ENCODE measurements around the gene DNAJC18.
A peak's percentile ranks its signal among the peaks of the same experiment; 100 is the strongest.

DNAJC18 gene

DNA sequence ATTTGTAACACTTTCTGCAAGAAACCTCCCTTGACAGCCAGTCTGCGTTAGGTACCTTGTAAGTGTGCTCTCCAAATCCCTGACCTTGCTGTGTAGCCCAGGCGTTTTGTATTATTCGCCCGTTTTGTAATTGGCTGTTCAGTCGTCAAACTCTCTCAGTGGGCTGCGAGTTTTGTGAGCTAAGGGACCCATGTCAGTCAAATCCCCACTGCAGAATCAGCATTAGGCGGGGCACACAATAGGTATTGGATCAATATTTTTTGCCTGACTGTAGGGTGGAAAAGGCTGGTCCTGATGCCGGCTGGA lies 665 bp downstream of the DNAJC18 start:
- peak overlapping the region; percentile 97; the same call in 1 of the 2 replicates for H2AFZ ChIP-seq (ENCODE audit: low read length)
- H3K4me3 ChIP-seq (ENCODE audit: low read length, poor library complexity, severe bottlenecking) = peak overlapping the region; percentile 93
- no peaks in the 10 kb centered on the region for H4K20me1 ChIP-seq (ENCODE audit: insufficient read depth, low read length, poor library complexity, severe bottlenecking)
- H3K4me1 ChIP-seq (ENCODE audit: insufficient read depth, low read length, poor library complexity, severe bottlenecking) = peaks cover 37% of the 10 kb centered on the region
- no peak for TF ChIP-seq EZH2phosphoT487 (IDR thresholded peaks at IDR 0.05; ENCODE audit: borderline replicate concordance)
- no peak for TF ChIP-seq CTCF (conservative IDR thresholded peaks at IDR 0.05; ENCODE audit: low read length)
- no peaks in the 10 kb centered on the region for H3K36me3 ChIP-seq (ENCODE audit: insufficient read depth, low read length)
- no peaks in the 10 kb centered on the region for H3K9me3 ChIP-seq (ENCODE audit: insufficient read depth, low read depth, low read length)
- H3K4me2 ChIP-seq (ENCODE audit: low read depth, low read length, poor library complexity, severe bottlenecking) = peak overlapping the region; percentile 96
- peak overlapping the region; percentile 87 for H3K9ac ChIP-seq (ENCODE audit: low read depth, low read length, poor library complexity, severe bottlenecking)
- no peaks in the 10 kb centered on the region for H3F3A ChIP-seq (ENCODE audit: low read depth)
- no peaks in the 10 kb centered on the region for H3K79me2 ChIP-seq (ENCODE audit: insufficient read depth, low read length)
- no peaks in the 10 kb centered on the region for H3K9me2 ChIP-seq (replicated peaks; ENCODE audit: low read depth, low read length)
- no peaks in the 10 kb centered on the region for H3K27me3 ChIP-seq (ENCODE audit: insufficient read depth, low read length, poor library complexity, severe bottlenecking)

GRCh38 chr5:139435676-139436075 lies 3.6 kb downstream of the DNAJC18 start:
- H3K4me3 ChIP-seq (ENCODE audit: low read length, poor library complexity, severe bottlenecking) = no peak overlapping the region
- H3K4me2 ChIP-seq (ENCODE audit: low read depth, low read length, poor library complexity, severe bottlenecking) = no peak overlapping the region
- TF ChIP-seq EZH2phosphoT487 (IDR thresholded peaks at IDR 0.05; ENCODE audit: borderline replicate concordance) = no peak
- H3K9ac ChIP-seq (ENCODE audit: low read depth, low read length, poor library complexity, severe bottlenecking) = no peak overlapping the region
- H3K79me2 ChIP-seq (ENCODE audit: insufficient read depth, low read length) = no peaks in the 10 kb centered on the region
- H3F3A ChIP-seq (ENCODE audit: low read depth) = no peaks in the 10 kb centered on the region
- H3K27me3 ChIP-seq (ENCODE audit: insufficient read depth, low read length, poor library complexity, severe bottlenecking) = no peaks in the 10 kb centered on the region
- H4K20me1 ChIP-seq (ENCODE audit: insufficient read depth, low read length, poor library complexity, severe bottlenecking) = no peaks in the 10 kb centered on the region
- H3K4me1 ChIP-seq (ENCODE audit: insufficient read depth, low read length, poor library complexity, severe bottlenecking) = peaks cover 28% of the 10 kb centered on the region
- H3K36me3 ChIP-seq (ENCODE audit: insufficient read depth, low read length) = no peaks in the 10 kb centered on the region
- H3K9me2 ChIP-seq (replicated peaks; ENCODE audit: low read depth, low read length) = no peaks in the 10 kb centered on the region
- H3K9me3 ChIP-seq (ENCODE audit: insufficient read depth, low read depth, low read length) = no peaks in the 10 kb centered on the region
- no peak overlapping the region for H2AFZ ChIP-seq (ENCODE audit: low read length)

GRCh38 chr5:139431706-139432105 lies 7.6 kb downstream of the DNAJC18 start:
- Histone ChIP-seq H4K20me1 (ENCODE audit: insufficient read depth, low read length, poor library complexity, severe bottlenecking) (no peaks in the 10 kb centered on the region), H3K4me3 (ENCODE audit: low read length, poor library complexity, severe bottlenecking) (no peak overlapping the region), H3K9me3 (ENCODE audit: insufficient read depth, low read depth, low read length) (no peaks in the 10 kb centered on the region), H3K79me2 (ENCODE audit: insufficient read depth, low read length) (no peaks in the 10 kb centered on the region), H3F3A (ENCODE audit: low read depth) (no peaks in the 10 kb centered on the region), H3K4me2 (ENCODE audit: low read depth, low read length, poor library complexity, severe bottlenecking) (no peak overlapping the region), H3K9ac (ENCODE audit: low read depth, low read length, poor library complexity, severe bottlenecking) (no peak overlapping the region), H3K4me1 (ENCODE audit: insufficient read depth, low read length, poor library complexity, severe bottlenecking) (peaks cover 9% of the 10 kb centered on the region), H3K27me3 (ENCODE audit: insufficient read depth, low read length, poor library complexity, severe bottlenecking) (no peaks in the 10 kb centered on the region), H3K36me3 (ENCODE audit: insufficient read depth, low read length) (no peaks in the 10 kb centered on the region), H2AFZ (ENCODE audit: low read length) (no peak overlapping the region), H3K9me2 (replicated peaks; ENCODE audit: low read depth, low read length) (no peaks in the 10 kb centered on the region)
- no peak for TF ChIP-seq CTCF (conservative IDR thresholded peaks at IDR 0.05; ENCODE audit: low read length)
- no peak for TF ChIP-seq EZH2phosphoT487 (IDR thresholded peaks at IDR 0.05; ENCODE audit: borderline replicate concordance)

- TF ChIP-seq CTCF (conservative IDR thresholded peaks at IDR 0.05; ENCODE audit: low read length) = no peak
- no peak for TF ChIP-seq EZH2phosphoT487 (IDR thresholded peaks at IDR 0.05; ENCODE audit: borderline replicate concordance)
- H2AFZ ChIP-seq (ENCODE audit: low read length) = no peak overlapping the region
- H3K4me3 ChIP-seq (ENCODE audit: low read length, poor library complexity, severe bottlenecking) = no peak overlapping the region
- no peaks in the 10 kb centered on the region for H3K27me3 ChIP-seq (ENCODE audit: insufficient read depth, low read length, poor library complexity, severe bottlenecking)
- H3K9me3 ChIP-seq (ENCODE audit: insufficient read depth, low read depth, low read length) = no peaks in the 10 kb centered on the region
- H4K20me1 ChIP-seq (ENCODE audit: insufficient read depth, low read length, poor library complexity, severe bottlenecking) = no peaks in the 10 kb centered on the region
- no peaks in the 10 kb centered on the region for H3K9me2 ChIP-seq (replicated peaks; ENCODE audit: low read depth, low read length)
- H3K4me1 ChIP-seq (ENCODE audit: insufficient read depth, low read length, poor library complexity, severe bottlenecking) = peaks cover 21% of the 10 kb centered on the region
- H3K79me2 ChIP-seq (ENCODE audit: insufficient read depth, low read length) = no peaks in the 10 kb centered on the region
- H3K9ac ChIP-seq (ENCODE audit: low read depth, low read length, poor library complexity, severe bottlenecking) = no peak overlapping the region
- no peaks in the 10 kb centered on the region for H3F3A ChIP-seq (ENCODE audit: low read depth)
- H3K4me2 ChIP-seq (ENCODE audit: low read depth, low read length, poor library complexity, severe bottlenecking) = no peak overlapping the region
- H3K36me3 ChIP-seq (ENCODE audit: insufficient read depth, low read length) = no peaks in the 10 kb centered on the region; the same call in 1 of the 2 replicates
These were observed 9.3 kb downstream of the DNAJC18 start for GRCh38 chr5:139430015-139430414.
